Measurements from ENCODE around the gene LYSMD2. TPM values are rescaled to one million over a fixed set of nuclear protein-coding genes. Genes with fewer than 3 reads are reported as not detected.
A peak's percentile ranks its signal among the peaks of the same experiment; 100 is the strongest.

LYSMD2 gene
- total and polyA plus RNA-seq, 2 experiments from 2014 or later, result 5.4 to 5.9 TPM

GRCh38 chr15:51768018-51768417 lies 30.6 kb upstream of the LYSMD2 start:
- H3K4me1 Mint-ChIP-seq, result peaks cover 11% of the 10 kb centered on the region; the same call in 2 of the 3 replicates
- TF ChIP-seq EZH2phosphoT487 (IDR thresholded peaks at IDR 0.05; ENCODE audit: unreplicated experiment) (no peak), NANOG (IDR thresholded peaks at IDR 0.05; ENCODE audit: borderline replicate concordance) (no peak), CREB1 (CRISPR knock-in tag; IDR thresholded peaks at IDR 0.05; ENCODE audit: low read depth) (no peak), CTCF (conservative IDR thresholded peaks at IDR 0.05; ENCODE audit: low read depth in 2 of 2) (no peak), STAT1 (IDR thresholded peaks at IDR 0.05; ENCODE audit: unreplicated experiment) (no peak), ZNF114 (CRISPR knock-in tag; IDR thresholded peaks at IDR 0.05) (no peak), ZNF462 (CRISPR knock-in tag; IDR thresholded peaks at IDR 0.05) (no peak), EZH2 (IDR thresholded peaks at IDR 0.05; ENCODE audit: low read depth, unreplicated experiment) (no peak), ZNF331 (CRISPR knock-in tag; IDR thresholded peaks at IDR 0.05; ENCODE audit: low read depth) (no peak), POLR2AphosphoS5 (IDR thresholded peaks at IDR 0.05; ENCODE audit: low read depth) (no peak)
- no peak overlapping the region for H2AFZ ChIP-seq
- no peak overlapping the region for H3K4me3 ChIP-seq
- H3F3A ChIP-seq (replicated peaks; ENCODE audit: low read depth), result no peaks in the 10 kb centered on the region
- H3K9me3 Mint-ChIP-seq, result no peaks in the 10 kb centered on the region
- no peaks in the 10 kb centered on the region for H3K36me3 ChIP-seq (ENCODE audit: insufficient read depth)
- H4K20me1 ChIP-seq (replicated peaks; ENCODE audit: insufficient read depth), result no peaks in the 10 kb centered on the region
- no peak for DNase-seq (ENCODE audit: low spot score)
- H3K36me3 Mint-ChIP-seq (ENCODE audit: low read depth), result no peaks in the 10 kb centered on the region; the same call in 1 of the 3 replicates
- H3K27ac ChIP-seq (ENCODE audit: low read depth), result no peak overlapping the region
- H3K9me2 ChIP-seq (ENCODE audit: insufficient read depth), result no peaks in the 10 kb centered on the region
- no peak overlapping the region for H3K4me3 Mint-ChIP-seq
- H3K27me3 ChIP-seq (ENCODE audit: insufficient read depth), result no peaks in the 10 kb centered on the region
- peak; percentile 56 for ATAC-seq
- H3K27ac Mint-ChIP-seq, result peak overlapping the region; percentile 27; the same call in 1 of the 2 replicates
- peaks cover 8% of the 10 kb centered on the region for H3K4me1 ChIP-seq (ENCODE audit: insufficient read depth)
- H3K4me2 ChIP-seq, result peak overlapping the region; percentile 50; the same call in 1 of the 2 replicates
- no peaks in the 10 kb centered on the region for H3K27me3 Mint-ChIP-seq (ENCODE audit: insufficient read depth, low read depth, poor library complexity)
- no peaks in the 10 kb centered on the region for H3K79me2 ChIP-seq (replicated peaks; ENCODE audit: insufficient read depth)
